ENCODE measurements around the gene C2CD4B.

C2CD4B gene

DNA sequence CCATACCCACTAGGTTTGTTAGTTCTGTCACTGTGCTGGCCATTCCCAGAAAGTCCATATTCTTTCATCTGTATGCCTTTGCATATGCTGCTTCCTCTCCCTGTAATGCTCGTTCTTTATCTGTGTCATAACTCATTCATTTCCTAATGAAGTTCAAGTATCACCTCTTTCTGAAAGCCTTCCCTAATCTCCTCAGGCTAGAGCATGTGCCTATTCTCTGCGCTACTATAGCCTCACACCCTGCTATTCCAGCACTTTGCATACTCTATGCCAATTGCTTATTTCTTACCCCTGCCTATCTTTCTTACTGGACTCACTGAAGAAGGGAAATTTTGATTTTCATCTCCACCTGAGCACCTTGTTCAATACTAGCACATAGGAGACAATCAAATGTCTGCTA lies 25.6 kb upstream of the C2CD4B start:
- no peak for DNase-seq (ENCODE audit: low read depth)

GRCh38 chr15:62190274-62190673 lies 25.2 kb upstream of the C2CD4B start:
- no peak for TF ChIP-seq CTCF (IDR thresholded peaks at IDR 0.05; ENCODE audit: insufficient read depth, low read depth, low read length, missing control alignments)
- DNase-seq (ENCODE audit: low read depth), result no peak
- no peak overlapping the region for H3K4me3 ChIP-seq (ENCODE audit: low read depth, low read length)

More for the DNA sequence above, 25.6 kb upstream of the C2CD4B start:
- H3K4me3 ChIP-seq (ENCODE audit: low read depth, low read length), result no peak overlapping the region
- no peak for TF ChIP-seq CTCF (IDR thresholded peaks at IDR 0.05; ENCODE audit: insufficient read depth, low read depth, low read length, missing control alignments)

- no peak for TF ChIP-seq CTCF (IDR thresholded peaks at IDR 0.05; ENCODE audit: insufficient read depth, low read depth, low read length, missing control alignments)
- no peak overlapping the region for H3K4me3 ChIP-seq (ENCODE audit: low read depth, low read length)
- DNase-seq (ENCODE audit: low read depth), result no peak
Observed at GRCh38 chr15:62188744-62189143, 23.7 kb upstream of the C2CD4B start.

- H3K4me3 ChIP-seq (ENCODE audit: low read depth, low read length), result no peak overlapping the region
- no peak for TF ChIP-seq CTCF (IDR thresholded peaks at IDR 0.05; ENCODE audit: insufficient read depth, low read depth, low read length, missing control alignments)
- no peak for DNase-seq (ENCODE audit: low read depth)
Observed at GRCh38 chr15:62187910-62188309, 22.8 kb upstream of the C2CD4B start.

GRCh38 chr15:62187425-62187824 lies 22.3 kb upstream of the C2CD4B start:
- no peak for DNase-seq (ENCODE audit: low read depth)

DNA sequence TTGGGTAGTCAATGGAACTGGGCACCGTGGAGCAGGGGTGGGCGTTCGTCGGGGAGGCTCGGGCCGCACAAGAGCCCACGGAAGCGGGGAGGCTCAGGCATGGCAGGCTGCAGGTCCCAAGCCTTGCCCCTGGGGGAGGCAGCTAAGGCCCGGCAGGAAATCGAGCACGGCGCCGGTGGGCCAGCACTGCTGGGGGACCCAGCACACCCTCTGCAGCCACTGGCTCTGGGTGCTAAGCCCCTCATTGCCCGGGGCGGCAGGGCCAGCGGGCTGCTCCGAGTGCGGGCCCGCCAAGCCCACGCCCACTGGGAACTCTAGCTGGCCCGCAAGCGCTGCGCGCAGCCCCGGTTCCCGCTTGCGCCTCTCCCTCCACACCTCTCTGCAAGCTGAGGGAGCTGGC lies 21.5 kb upstream of the C2CD4B start:
- no peak for DNase-seq (ENCODE audit: low read depth)
- TF ChIP-seq CTCF (IDR thresholded peaks at IDR 0.05; ENCODE audit: insufficient read depth, low read depth, low read length, missing control alignments), result no peak
- H3K4me3 ChIP-seq (ENCODE audit: low read depth, low read length), result no peak overlapping the region

More at GRCh38 chr15:62187425-62187824, 22.3 kb upstream of the C2CD4B start:
- no peak overlapping the region for H3K4me3 ChIP-seq (ENCODE audit: low read depth, low read length)
- TF ChIP-seq CTCF (IDR thresholded peaks at IDR 0.05; ENCODE audit: insufficient read depth, low read depth, low read length, missing control alignments), result no peak

GRCh38 chr15:62183130-62183529 lies 18.0 kb upstream of the C2CD4B start:
- no peak for TF ChIP-seq CTCF (IDR thresholded peaks at IDR 0.05; ENCODE audit: insufficient read depth, low read depth, low read length, missing control alignments)
- H3K4me3 ChIP-seq (ENCODE audit: low read depth, low read length), result no peak overlapping the region
- no peak for DNase-seq (ENCODE audit: low read depth)

Measured in GM12865 (cell line).